LHCN-M2 (cell line): ENCODE measurements around the gene NSMCE4A. TPM values are rescaled to one million over a fixed set of nuclear protein-coding genes. Genes with fewer than 3 reads are reported as not detected.
"Not testable (repeated sequence)": the region's sequence is repeated elsewhere in the genome, so short reads cannot be mapped to it uniquely, and the experiment has no call there.

Experiments used
- DNase-seq: peaks from one replicate; pipeline ENCODE4 v3.0.0-alpha.2; 2012; ENCODE audit warnings: low read depth
- total RNA-seq: library from RNA; depleted of rRNA; stranded (reverse); fragments of >200 nt; gene quantifications from 2 replicates; pipeline ENCODE4 v1.2.3, GENCODE V29; 2014

NSMCE4A gene
- total RNA-seq, 1 experiment from 2014 or later = 44.8 TPM

DNA sequence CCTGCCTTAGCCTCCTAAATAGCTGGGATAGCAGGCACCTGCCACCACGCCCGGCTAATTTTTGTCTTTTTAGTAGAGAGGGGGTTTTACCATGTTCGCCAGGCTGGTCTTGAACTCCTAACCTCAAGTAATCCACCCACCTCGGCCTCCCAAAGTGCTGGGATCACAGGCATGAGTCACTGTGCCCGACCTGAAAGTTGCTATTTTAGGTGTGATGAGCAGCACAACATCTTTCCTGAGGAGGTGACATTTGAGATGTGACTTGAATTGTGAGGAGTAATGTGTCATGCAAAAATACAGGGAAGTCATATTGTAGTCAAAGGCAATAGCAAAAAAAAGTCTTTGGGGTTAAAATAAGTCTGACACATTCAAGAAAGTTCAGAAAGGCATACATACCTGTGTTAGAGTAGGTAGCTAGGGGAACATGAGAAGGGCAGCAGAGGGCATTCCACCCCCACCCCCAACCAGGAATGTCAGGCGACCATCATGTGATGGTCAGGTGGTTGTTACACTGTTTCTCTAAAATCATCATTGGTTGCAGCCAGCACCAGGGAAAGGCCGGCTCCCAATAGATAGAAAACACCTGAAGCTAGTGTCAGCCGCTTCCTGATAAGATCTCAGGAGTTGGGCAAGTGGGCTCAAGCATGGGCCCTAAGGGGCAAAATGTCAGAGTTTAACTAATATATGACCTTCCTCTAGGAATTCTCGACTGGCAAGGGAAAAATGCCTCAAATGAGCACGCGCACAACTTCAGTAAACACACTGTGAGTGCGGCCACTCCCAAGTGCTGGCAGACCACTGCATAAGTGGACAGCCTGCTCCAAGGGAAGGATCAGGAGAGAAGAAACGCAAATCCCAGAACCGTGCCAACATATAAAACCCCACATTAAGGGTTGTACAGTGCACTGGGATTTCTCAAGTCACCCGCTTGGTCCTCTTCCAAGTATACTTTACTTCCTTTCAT is 13.6 kb upstream of the NSMCE4A start, which contains the start of gene TACC2:
TSS of gene TACC2 (plus strand) at position 803 of the 964 bp plus-strand sequence. CDS start 32,819 bp downstream, outside the sequence.
- no peak for DNase-seq

GRCh38 chr10:121984463-121984862 is 9.4 kb upstream of the NSMCE4A start:
- DNase-seq = no peak

DNA sequence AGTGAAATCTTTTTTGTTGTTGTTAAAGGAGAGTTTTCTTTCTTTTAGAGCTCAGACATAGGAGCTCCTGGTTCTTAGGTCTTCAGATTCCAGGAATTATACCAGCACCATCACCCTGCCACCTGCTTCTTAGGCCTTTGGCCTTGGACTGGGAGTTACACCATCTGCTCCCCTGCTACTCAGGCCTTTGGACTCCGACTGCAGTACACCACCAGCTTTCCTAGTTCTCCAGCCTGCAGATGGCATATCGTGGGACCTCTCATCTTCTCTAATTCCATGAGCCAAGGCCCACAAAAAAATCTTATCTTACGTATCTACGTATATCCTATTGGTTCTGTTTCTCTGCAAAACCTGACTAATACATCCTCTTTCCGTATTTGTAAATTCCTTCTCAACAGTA is 8.8 kb upstream of the NSMCE4A start:
- DNase-seq = no peak

- no peak for DNase-seq
Measured at GRCh38 chr10:121981346-121981745, 6.3 kb upstream of the NSMCE4A start.

DNA sequence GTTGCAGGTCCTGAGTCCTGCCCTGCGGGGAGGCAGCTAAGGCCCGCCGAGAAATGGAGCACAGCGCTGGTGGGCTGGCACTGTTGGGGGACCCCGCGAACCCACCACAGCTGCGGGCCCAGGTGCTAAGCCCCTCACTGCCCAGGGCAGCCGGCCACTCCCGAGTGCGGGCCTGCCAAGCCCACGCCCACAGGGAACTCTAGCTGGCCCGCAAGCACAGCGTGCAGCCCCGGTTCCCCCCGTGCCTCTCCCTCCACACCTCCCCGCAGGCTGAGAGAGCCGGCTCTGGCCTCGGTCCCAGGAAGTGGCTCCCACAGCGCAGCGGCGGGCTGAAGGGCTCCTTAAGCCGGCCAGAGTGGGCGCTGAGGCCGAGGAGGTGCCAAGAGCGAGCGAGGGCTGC is 3.5 kb upstream of the NSMCE4A start:
- DNase-seq = no peak

GRCh38 chr10:121976607-121977006 is 1.6 kb upstream of the NSMCE4A start:
- no peak for DNase-seq

GRCh38 chr10:121975295-121976086 is 474 bp upstream of the NSMCE4A start:
- no peak for DNase-seq

DNA sequence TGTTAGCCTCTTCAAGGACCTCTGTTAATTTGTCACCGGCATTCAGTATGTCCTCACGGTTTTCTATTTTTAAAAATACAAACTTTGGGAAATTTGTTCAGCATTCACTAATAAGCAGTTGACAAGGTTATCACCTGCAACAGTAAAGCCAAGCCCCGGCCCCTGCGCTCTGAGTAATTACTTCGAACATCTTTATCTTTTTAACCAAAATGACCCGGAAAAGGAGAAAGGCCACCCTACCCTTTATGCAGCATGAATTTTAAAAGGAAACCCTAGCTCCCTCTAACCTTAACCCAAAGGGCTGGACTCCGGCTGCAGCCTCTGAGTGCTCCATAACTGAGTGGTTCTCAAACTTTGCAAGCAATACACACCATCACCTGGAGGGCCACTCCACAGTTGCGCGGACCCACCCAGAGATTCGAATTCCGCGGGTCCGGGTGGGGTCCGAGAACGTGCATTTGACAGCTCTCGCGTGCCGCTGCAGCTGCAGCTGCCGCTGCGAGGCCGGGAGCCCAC is 940 bp downstream of the NSMCE4A start:
- peak; percentile 48 for DNase-seq

- not testable (repeated sequence) for DNase-seq
Measured at GRCh38 chr10:121969086-121969485, 5.9 kb downstream of the NSMCE4A start.

- no peak for DNase-seq
Measured at GRCh38 chr10:121965996-121966395, 9.0 kb downstream of the NSMCE4A start.

- DNase-seq = no peak
Measured at GRCh38 chr10:121961456-121961855, 13.6 kb downstream of the NSMCE4A start.

- DNase-seq = no peak
Measured at GRCh38 chr10:121959671-121960070, 15.3 kb downstream of the NSMCE4A start.

DNA sequence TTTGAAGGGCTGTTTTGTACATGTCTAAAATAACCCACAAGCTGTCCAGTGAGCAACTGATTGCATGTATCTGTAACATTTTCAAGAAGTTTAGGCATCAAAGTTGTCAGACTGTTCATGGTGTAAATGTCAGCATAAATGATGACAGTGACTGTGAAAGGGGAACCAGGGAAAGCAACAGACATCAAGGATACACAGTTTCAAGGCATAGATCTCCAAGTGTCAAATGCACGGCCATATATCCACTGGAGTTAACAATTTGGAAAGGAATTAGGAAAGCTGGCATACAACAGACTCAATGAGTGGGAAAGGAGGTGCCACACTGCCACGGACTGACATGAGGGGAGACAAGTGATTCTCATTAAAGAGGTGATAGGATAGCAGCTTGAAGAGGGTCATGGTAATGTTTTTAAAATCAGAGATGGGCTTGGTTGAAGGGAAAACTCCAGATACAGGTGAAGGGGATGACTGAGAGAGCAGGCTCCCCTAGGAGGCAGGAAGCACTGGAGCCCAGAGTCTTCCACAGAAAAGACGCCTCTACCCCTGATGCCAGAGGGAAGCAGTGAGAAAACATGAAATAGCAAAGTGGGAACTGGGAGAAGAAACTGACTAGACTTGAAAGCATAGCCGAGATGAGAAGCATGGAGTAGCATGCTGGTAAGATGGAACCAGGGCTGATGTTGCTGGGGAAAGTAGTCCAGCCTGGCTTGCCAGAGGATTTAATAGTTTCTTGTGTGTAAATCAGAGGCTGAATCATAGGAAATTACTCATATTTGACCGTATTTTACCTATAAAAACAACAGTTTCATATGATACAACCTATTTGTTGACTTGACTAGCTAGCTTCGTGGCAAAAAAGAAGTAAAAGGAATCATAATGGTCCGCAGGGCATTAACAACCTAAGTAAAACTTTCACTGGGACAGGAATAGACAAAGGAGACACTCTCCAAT is 18.6 kb downstream of the NSMCE4A start:
- peak; percentile 59 for DNase-seq

- DNase-seq = peak; percentile 70
Measured at GRCh38 chr10:121952226-121952625, 22.8 kb downstream of the NSMCE4A start.

DNA sequence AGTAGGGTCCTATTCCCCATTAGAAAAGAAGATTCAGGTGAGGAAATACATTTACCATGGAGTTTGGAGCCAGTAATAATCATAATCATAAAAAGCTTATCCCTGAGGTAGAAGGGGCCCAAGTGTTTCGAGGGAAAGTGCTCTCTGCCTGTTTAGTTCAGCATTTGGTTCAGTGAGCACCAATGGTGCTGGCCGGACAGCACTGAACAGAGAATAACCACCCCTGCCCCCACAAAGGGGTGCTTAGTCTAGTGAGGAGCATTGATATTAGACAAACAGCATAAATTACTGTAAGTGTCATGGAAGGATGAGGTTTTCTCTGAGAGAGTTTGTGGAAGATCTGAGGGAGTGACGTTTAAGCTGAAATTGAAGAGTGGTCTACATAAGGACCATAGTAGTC is 25.6 kb downstream of the NSMCE4A start:
- no peak for DNase-seq

DNA sequence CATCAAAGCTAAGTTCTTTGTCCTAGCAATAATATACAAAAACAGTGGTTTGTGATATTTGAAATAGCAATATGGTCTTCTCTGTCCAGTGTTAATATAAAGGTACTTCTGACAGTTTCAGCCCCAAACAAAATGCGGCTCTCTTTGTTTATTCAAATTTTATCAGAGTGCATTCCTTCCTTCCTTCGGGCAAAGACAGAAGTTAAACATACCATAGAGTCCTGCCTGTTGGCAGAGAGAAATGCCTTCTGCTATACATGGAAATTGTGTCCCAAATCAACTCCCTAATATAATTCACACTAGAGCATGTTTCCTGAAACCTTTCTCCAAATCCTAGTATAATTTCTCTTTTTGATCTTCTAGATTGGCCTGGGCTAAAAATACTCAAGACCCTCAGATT is 26.0 kb downstream of the NSMCE4A start:
- DNase-seq = no peak

DNA sequence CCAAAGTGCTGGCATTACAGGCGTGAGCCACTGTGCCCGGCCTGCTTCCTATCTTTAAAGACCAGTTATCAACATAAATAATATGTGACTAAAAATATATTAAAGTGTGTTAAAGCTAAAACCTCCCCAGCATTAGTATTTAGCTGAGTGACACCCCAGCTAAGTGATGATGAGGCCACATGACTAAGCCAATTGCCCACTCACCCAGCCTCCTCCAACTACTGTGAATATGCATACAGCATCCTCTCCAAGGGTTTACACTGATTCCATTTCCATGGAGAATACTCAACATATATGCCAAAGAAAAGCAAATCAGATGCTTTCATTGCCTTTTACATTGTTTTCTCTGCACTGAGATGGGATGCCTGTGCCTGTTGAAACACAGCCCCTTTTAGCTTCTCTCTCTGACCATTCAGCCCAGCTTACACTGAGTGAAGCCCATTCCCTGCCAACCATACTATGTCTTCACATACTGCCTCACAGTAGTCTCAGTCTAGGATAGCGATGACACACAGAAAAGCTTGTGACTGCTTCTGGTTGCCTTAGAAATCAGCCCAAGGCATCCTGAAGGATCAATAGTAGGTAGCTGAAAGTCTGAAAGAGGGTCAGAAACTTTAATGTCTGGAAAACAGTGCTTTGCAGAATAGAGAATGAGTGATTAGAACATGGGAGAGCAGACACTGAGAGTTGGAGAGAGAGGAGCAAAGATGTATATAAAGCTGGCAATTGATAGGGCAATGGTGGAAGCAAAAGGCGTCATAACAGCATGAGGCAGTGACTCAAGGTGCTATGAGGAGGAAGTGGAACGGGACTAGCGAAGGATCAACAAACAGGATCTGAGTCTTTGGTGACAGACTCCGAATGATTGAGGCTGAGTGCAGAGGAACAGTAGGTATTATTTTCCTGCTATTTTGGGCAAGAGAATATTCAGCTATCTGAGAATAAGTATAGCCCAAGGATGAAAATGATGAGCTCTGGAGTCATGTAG is 27.4 kb downstream of the NSMCE4A start:
- peak; percentile 21 for DNase-seq

DNA sequence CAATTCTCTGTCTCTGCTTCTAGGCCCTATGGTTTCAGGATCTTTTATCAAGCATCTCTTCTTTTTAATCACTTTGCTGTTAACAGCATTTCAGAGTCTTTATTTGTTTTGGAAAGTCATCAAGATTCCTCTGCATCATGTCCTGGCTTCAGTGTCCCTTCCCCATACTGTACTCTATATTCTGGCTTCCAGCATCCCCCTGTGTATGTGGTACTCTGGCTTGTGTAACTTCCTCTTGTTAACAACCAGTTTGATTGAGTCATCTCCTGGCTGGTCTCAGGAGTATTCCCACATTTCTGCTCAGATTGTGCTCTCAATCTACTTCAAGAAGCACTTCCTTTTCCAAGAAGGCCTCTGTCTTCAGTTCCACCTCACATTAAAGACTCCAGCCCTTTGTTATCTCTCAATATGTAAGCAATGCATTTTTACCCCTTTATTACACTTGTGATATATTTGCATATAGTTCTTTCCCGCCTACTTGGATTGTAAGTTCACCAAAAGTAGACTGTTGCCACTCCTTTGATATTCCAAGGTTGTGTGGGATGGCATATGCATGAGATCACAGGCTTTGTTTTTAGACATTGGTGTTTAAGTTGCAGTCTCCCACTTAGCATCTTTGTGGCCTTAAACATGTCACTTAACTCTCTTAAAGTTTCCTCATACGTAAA is 32.1 kb downstream of the NSMCE4A start:
- DNase-seq = peak; percentile 97

- no peak for DNase-seq
Measured at GRCh38 chr10:121941532-121941931, 33.5 kb downstream of the NSMCE4A start.
